HG03039 (cell line): Measurements from ENCODE around the gene ZNF668.
A peak's percentile ranks its signal among the peaks of the same experiment; 100 is the strongest.
"Not testable (repeated sequence)": the region's sequence is repeated elsewhere in the genome, so short reads cannot be mapped to it uniquely, and the experiment has no call there.

Experiments
- ATAC-seq: cut with Tn5 transposase; IDR thresholded peaks from one replicate; pipeline ENCODE4 v1.9.1; 2021; ENCODE audit warnings: mild to moderate bottlenecking, moderate library complexity; ENCODE audit not compliant: unreplicated experiment

The ZNF668 gene

DNA sequence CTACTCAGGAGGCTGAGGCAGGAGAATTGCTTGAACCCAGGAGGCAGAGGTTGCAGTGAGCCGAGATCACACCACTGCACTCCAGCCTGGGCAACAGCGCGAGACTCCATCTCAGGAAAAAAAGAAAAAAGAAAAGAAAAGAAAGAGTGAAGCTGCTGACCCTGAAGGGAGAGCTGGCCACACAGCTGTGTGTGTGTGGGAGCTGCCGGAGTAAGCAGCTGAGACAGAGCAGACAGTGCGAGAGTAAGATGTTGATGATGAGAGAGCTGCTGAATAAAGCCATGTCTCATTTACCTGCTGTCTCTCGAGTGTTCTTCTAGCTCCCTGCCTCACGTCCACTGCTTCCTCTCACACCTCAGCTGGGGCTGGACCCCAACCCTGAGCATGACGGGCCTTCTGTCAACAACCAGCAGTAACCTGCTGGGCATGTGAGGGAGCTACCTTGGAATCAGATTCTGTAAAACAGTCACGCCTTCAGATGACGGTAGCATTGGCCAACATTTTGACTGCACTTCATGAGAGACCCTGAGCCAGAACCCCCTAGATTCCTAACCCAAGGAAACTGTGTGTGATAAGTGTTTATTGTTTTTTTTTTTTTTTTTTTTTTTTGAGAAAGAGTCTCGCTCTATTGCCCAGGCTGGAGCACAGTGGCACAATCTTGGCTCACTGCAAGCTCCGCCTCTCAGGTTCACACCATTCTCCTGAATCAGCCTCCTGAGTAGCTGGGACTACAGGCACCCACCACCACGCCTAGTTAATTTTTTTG lies 27.0 kb upstream of the ZNF668 start:
- not testable (repeated sequence) for ATAC-seq

DNA sequence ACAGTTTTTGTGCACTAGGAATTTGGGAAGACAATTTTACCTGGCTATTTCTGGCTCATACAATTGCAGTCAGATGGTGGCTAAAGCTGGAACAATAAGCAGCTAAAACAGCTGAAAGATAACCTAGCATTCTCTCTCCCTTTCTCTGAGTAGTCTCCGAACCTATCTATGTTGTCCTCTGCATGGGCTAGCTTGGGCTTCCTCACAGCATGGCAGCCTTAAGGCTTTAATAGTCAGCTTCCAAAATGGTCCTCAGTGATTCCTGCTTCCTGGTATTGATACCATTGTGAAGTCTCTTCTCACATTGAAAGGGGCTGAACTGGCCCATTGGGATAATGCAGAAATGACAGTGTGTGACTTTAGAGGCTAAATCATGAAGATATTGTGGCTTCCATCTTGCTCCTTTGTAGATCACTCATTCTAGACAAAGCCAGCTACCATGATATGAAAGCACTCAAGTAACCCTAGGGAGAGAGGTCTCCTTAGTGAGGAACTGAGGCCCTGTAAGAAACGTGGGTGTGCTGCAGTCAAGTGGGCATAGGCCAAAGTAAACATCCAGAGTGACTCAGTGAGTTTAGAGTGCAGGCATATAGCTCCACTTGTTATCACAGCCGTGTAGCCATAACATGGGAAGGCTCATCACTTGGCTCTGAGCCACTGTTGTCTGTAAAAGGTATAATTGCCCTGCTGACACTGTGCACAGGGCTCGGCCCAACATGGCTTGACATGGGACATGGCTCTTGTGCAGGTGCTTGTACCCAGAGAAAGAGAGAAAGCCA lies 26.0 kb upstream of the ZNF668 start:
- no peak for ATAC-seq

DNA sequence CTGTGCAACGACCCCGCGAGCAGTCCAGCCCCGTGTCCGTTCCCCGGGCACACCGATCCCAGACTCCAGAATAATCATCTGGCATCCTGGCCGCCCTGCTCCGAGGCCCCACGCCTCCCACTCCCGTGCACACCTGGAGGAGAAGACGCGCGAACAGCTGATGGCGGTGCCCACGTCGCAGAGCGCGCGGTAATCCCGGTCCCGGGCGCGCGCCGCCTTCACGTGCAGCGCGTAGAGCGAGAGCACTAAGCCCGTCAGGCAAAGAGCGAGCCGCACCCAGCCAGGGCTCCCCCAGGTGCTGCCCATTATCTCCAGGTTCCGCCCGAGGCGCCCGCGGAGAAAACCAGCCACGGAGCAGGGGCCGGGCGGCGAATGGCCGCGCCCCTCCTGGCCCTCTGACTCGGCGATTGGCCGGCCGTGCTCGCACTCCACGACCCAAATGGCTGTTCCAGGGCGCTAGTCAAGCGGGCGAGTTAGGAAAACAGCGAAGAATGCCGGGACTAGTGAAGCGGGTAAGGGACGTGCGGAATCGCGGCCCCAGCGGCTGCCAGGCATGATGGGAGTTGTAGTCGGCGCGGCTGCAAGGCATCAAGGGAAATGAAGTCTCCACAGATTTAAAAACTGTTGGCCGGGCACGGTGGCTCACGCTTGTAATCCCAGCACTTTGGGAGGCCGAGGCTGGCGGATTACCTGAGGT lies 20.5 kb upstream of the ZNF668 start, which contains the start of gene VKORC1:
VKORC1 (minus strand) TSS at position 374 of the 697 bp plus-strand sequence; CDS start at position 306, 68 bp downstream.
- peak; percentile 70 for ATAC-seq

GRCh38 chr16:31094088-31094423 lies 20.0 kb upstream of the ZNF668 start:
- ATAC-seq = no peak

DNA sequence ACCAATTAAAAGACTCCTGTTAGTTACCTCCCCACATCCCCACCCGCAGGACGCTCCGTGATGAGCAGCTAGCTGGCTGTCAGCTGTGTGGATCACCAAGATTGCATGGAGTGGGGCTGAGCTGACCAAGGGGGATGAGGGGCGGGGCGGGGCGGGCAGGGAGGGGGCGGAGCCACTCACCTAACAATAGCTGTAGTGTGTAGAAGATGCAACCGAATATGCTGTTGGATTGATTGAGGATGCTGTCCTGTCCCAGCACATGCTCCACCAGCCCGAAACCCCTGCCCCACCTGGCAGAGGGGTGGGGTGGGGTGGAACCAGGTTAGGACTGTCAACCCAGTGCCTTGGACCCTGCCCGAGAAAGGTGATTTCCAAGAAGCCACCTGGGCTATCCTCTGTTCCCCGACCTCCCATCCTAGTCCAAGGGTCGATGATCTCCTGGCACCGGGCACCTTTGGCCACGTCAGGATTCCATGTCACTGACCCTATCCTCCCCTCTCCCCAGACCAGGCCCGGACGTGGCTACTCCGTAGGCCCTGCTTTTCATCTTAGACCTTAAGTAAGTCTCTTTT lies 19.2 kb upstream of the ZNF668 start:
- ATAC-seq = no peak

GRCh38 chr16:31092330-31092729 lies 18.3 kb upstream of the ZNF668 start:
- ATAC-seq = no peak

DNA sequence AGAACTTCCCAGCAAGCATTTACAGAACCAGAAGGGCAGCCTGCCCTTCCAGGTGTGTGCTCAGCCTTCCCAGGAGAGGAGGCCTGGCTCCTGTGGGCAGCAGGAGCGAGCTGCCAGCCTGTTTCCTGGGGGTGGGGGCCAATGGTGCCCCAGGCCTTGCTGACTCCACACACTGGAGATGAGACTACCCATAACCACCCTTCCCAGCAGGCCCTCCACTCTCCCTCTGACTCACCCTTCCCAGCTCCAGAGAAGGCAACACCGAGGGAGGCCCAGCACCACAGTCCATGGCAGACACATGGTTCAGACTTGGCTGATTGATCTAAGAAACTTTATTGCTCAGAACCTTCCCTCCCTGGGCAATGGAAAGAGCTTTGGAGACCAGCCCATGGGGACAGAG lies 16.5 kb upstream of the ZNF668 start:
- no peak for ATAC-seq

DNA sequence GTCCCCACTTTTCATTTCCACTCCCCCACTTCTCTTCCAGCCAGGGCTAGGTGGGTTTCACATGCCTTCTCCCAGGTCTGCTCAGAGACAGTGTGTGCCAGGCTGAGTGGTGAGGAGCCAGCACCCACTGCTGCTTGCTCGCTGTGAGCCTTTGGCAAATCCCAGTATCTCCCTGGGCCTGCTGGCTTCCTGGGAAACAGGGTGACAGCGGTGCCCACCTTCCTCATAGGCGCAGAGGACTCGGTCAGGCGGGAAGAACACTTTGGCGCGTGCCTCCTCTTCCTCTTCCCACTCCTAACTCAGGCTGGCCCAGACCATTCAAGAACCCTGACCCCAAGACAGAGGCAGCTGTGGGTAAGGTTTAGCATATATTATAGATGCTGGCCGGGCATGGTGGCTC lies 15.2 kb upstream of the ZNF668 start:
- no peak for ATAC-seq

- no peak for ATAC-seq
Measured at GRCh38 chr16:31088459-31089183, 14.6 kb upstream of the ZNF668 start, which contains the start of gene PRSS53. TSS of gene PRSS53 (minus strand) at chr16:31088943. CDS start at chr16:31088809, 134 bp downstream.

GRCh38 chr16:31087971-31088370 lies 13.9 kb upstream of the ZNF668 start:
- no peak for ATAC-seq

DNA sequence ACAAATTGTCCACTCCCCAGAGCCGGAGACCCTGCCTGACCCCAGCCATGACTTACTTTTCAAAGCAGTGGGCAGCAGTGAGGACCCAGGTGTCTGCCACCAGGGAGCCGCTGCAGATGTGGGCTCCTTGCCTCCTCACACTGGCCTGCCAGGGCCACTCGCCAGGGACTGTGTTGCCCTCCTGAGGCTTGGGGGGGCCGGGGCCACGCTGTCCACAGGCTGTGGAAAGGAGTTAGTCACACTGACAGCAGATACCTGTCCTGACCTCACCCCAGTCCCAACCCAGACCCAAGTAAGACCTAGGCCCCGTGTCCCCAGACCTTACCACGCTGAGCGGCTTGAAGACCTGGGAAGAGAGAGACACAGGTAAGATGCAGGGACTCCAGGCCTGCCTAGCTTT lies 13.4 kb upstream of the ZNF668 start:
- ATAC-seq = no peak

GRCh38 chr16:31086629-31086906 lies 12.5 kb upstream of the ZNF668 start:
- ATAC-seq = no peak

DNA sequence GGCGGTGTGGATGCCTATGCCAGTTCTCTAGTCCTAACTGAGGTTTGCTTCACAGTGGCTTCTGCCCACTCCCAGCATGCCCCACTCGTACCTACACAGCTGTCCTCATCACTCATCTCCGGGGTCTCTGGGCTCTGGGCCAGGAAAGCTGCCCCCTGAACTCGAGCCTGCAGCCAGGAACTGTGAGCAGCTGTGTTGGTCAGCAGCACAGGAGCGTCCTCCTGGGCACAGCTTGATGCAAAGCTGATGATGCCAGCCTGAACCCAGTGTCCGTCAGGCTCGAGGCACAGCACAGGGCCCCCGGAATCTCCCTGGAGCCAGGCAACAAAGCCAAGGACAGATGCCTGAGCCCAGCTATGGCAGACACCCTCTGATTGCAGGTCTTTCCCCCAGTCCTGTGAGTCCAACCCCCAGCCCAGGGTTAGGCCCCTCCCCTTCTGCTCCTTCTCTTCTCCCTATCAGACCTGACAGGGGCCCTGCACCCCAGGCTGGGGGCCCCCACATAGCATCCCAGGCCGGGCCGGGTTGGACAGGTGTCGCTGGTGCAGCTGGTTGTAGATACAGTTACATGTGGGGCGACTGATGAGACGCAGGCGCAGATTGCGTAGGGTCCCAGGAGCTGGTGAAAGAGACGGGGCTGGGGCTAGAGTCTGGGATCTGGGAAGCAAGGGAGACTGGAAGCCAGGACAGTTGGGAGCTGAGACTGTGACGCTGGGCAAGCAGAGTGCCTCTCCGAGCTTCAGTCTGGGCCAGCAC lies 12.0 kb upstream of the ZNF668 start:
- ATAC-seq = no peak

GRCh38 chr16:31085411-31085810 lies 11.4 kb upstream of the ZNF668 start:
- no peak for ATAC-seq

GRCh38 chr16:31084584-31085302 lies 10.7 kb upstream of the ZNF668 start:
- ATAC-seq = no peak

- no peak for ATAC-seq
Measured at GRCh38 chr16:31083981-31084380, 9.9 kb upstream of the ZNF668 start.

GRCh38 chr16:31083556-31083955 lies 9.5 kb upstream of the ZNF668 start:
- no peak for ATAC-seq

- ATAC-seq = no peak
Measured at GRCh38 chr16:31083081-31083480, 9.0 kb upstream of the ZNF668 start.

DNA sequence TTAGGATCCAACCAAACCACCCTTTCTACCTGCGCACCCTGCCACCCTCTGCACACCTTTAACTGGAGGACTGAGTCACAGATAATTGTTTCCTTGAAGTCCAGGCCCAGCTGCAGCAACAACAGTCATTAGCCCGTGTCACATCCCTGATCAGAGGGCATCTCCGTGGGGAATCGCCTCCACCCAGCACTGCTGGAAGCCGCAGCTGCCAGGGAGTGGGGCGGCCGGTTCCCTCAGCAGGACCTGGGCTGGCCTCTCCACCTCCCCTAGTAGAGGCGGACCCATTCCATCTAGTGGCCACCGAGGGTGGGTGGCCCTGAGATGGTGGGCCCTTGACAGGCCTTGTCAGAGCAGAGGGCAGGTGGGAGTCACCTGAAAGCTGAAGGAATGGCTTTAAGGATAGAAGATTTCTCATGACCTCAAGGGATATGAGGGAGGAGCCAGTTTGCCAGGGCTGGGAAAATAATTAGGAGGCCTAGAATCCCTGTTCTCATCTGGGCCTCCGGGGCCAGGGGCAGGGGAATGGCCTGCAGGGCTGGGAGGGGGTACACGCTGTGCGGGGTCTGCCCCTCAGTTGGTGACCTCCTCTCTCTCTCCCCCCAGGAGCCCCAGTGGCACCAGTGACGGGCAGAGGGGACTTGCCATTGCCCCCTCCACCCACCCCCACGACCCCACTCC lies 8.5 kb upstream of the ZNF668 start:
- ATAC-seq = no peak
